ENCODE measurements around the gene NEK5. TPM values are rescaled to one million over a fixed set of nuclear protein-coding genes. Genes with fewer than 3 reads are reported as not detected.
"Not testable (repeated sequence)": the region's sequence is repeated elsewhere in the genome, so short reads cannot be mapped to it uniquely, and the experiment has no call there.

The NEK5 gene
- total RNA-seq, 1 experiment from 2014 or later = not detected

DNA sequence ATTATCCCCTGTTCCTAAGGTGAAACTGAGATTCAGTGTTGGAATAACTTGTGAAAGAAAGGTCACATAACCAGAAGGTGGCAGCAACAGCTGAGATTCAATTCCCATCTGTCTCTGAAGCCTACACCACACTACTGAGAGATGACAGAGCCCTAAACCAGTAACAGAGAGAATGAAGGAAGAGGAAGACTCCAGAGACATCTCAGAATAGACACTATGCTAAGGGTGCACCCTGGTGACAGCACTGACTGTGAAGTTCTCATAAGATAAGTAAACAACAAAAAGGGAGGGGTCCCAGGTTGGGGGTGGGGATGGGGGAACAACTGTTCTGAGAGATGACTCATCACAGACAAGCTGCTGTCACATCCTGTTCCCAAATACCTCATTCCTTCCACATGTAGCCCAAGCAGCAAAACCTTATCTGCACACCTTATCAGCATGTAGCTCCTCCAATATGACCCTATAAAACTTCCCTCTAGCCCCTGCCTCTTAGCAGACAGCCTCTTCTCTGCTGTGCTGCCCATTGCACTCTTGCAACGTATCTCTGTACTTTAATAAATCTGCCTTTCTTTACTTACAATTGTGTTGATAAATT is 57.8 kb downstream of the NEK5 start:
- peaks cover 17% of the 10 kb centered on the region; the same call in 1 of the 2 replicates for H3K9me3 ChIP-seq (ENCODE audit: insufficient read depth, low read depth)
- no peak overlapping the region for H3K27ac ChIP-seq
- no peak overlapping the region for H2AFZ ChIP-seq
- no peak for DNase-seq
- no peak overlapping the region for H3K4me3 ChIP-seq
- no peaks in the 10 kb centered on the region for H4K20me1 ChIP-seq (ENCODE audit: insufficient read depth)
- no peaks in the 10 kb centered on the region for H3K27me3 ChIP-seq (ENCODE audit: insufficient read depth, low read depth)
- H3K4me2 ChIP-seq = no peak overlapping the region
- no peaks in the 10 kb centered on the region for H3K9me2 ChIP-seq (ENCODE audit: insufficient read depth)
- 0 out of 2 replicates have a peak, but pooled peaks cover 4% of the 10 kb centered on the region for H3K4me1 ChIP-seq (replicated peaks; ENCODE audit: insufficient read depth)
- no peaks in the 10 kb centered on the region for H3K36me3 ChIP-seq (ENCODE audit: low read depth)
- ChIA-PET CTCF (no interaction called here), POLR2A (ENCODE audit: unreplicated experiment) (no interaction called here)
- intact Hi-C loops (cut with micrococcal nuclease; ENCODE audit: unreplicated experiment) = loop anchor here (2.0 kb wide), 1 partner anchor 380 kb away; the partner anchor contains the start of gene VPS36
- TF ChIP-seq, protein P1, sequence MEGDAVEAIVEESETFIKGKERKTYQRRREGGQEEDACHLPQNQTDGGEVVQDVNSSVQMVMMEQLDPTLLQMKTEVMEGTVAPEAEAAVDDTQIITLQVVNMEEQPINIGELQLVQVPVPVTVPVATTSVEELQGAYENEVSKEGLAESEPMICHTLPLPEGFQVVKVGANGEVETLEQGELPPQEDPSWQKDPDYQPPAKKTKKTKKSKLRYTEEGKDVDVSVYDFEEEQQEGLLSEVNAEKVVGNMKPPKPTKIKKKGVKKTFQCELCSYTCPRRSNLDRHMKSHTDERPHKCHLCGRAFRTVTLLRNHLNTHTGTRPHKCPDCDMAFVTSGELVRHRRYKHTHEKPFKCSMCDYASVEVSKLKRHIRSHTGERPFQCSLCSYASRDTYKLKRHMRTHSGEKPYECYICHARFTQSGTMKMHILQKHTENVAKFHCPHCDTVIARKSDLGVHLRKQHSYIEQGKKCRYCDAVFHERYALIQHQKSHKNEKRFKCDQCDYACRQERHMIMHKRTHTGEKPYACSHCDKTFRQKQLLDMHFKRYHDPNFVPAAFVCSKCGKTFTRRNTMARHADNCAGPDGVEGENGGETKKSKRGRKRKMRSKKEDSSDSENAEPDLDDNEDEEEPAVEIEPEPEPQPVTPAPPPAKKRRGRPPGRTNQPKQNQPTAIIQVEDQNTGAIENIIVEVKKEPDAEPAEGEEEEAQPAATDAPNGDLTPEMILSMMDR (conservative IDR thresholded peaks at IDR 0.05) = peak; percentile 46; the same call in 1 of the 2 replicates
- TF ChIP-seq EZH2 (IDR thresholded peaks at IDR 0.05; ENCODE audit: low read depth) = no peak
- no peaks in the 10 kb centered on the region for H3F3A ChIP-seq (ENCODE audit: insufficient read depth, low read depth)
- BruUV-seq (replicated peaks) = no TSS peak
- H3K79me2 ChIP-seq (ENCODE audit: low read depth) = no peaks in the 10 kb centered on the region

DNA sequence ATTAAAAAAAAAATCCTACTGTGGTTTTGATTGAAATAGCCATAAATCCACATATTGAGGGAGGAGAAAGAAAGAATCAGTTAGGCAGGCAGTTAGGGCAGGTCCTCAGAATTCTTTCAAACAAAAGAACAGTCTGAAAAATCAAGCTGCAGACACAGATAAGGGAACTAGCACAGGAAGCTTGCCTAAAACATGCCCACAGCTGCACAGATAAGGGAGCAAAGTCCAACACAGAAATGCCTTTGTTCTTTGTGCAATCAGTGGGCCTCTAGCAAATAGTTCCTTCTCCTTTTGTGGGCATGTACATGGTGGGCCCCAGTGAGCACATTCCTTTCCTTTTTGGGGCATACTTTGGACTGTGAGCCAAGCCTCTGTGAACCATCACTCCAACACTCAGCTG is 61.6 kb downstream of the NEK5 start:
- no peak for DNase-seq
- Histone ChIP-seq H3K27me3 (ENCODE audit: insufficient read depth, low read depth) (no peaks in the 10 kb centered on the region), H3K4me3 (no peak overlapping the region), H3K4me1 (replicated peaks; ENCODE audit: insufficient read depth) (0 out of 2 replicates have a peak, but pooled peaks cover 4% of the 10 kb centered on the region), H3K4me2 (no peak overlapping the region), H3K79me2 (ENCODE audit: low read depth) (no peaks in the 10 kb centered on the region), H3K36me3 (ENCODE audit: low read depth) (no peaks in the 10 kb centered on the region), H4K20me1 (ENCODE audit: insufficient read depth) (no peaks in the 10 kb centered on the region), H3K9me3 (ENCODE audit: insufficient read depth, low read depth) (peaks cover 17% of the 10 kb centered on the region; the same call in 1 of the 2 replicates), H3K27ac (no peak overlapping the region), H3F3A (ENCODE audit: insufficient read depth, low read depth) (peaks cover 4% of the 10 kb centered on the region; the same call in 1 of the 2 replicates), H2AFZ (no peak overlapping the region), H3K9me2 (ENCODE audit: insufficient read depth) (no peaks in the 10 kb centered on the region)
- intact Hi-C loops (cut with micrococcal nuclease; ENCODE audit: unreplicated experiment) = no loop called here
- POLR2A ChIA-PET (ENCODE audit: unreplicated experiment) = no interaction called here
- CTCF ChIA-PET = no interaction called here
- TF ChIP-seq, protein P1 (conservative IDR thresholded peaks at IDR 0.05) = no peak
- no peak for TF ChIP-seq EZH2 (IDR thresholded peaks at IDR 0.05; ENCODE audit: low read depth)
- BruUV-seq (replicated peaks) = no TSS peak

DNA sequence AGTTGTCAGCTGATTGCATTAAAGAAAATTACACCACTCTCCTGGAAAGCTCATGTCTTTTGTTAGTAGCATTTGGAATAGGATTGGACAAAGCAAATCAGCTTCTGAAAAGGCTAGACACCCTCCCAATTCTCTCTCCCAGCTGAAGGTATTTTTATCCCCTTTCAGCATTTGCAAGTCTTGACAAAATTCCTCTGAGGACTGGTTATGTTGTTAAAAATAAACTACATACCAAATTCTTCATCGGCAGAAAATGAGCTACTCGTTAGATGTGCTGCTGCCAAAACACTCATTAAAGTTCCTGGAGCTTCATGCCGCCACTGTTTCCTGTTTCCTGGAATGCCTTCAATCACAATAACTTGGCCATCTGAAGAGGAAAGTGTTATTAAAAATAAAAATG is 67.3 kb downstream of the NEK5 start:
- H3K4me2 ChIP-seq = no peak overlapping the region
- H3K27me3 ChIP-seq (ENCODE audit: insufficient read depth, low read depth) = no peaks in the 10 kb centered on the region
- peaks cover 4% of the 10 kb centered on the region; the same call in 1 of the 2 replicates for H3F3A ChIP-seq (ENCODE audit: insufficient read depth, low read depth)
- ChIA-PET CTCF (no interaction called here), POLR2A (ENCODE audit: unreplicated experiment) (no interaction called here)
- no peak overlapping the region for H3K4me3 ChIP-seq
- H3K9me2 ChIP-seq (ENCODE audit: insufficient read depth) = no peaks in the 10 kb centered on the region
- DNase-seq = no peak
- peaks cover 4% of the 10 kb centered on the region; the same call in 1 of the 2 replicates for H3K9me3 ChIP-seq (ENCODE audit: insufficient read depth, low read depth)
- H3K79me2 ChIP-seq (ENCODE audit: low read depth) = no peaks in the 10 kb centered on the region
- H3K4me1 ChIP-seq (replicated peaks; ENCODE audit: insufficient read depth) = no peaks in the 10 kb centered on the region
- no peaks in the 10 kb centered on the region for H4K20me1 ChIP-seq (ENCODE audit: insufficient read depth)
- no peak for TF ChIP-seq EZH2 (IDR thresholded peaks at IDR 0.05; ENCODE audit: low read depth)
- TF ChIP-seq, protein P1 (conservative IDR thresholded peaks at IDR 0.05) = no peak
- H3K27ac ChIP-seq = no peak overlapping the region
- no peaks in the 10 kb centered on the region for H3K36me3 ChIP-seq (ENCODE audit: low read depth)
- no TSS peak for BruUV-seq (replicated peaks)
- 0 out of 2 replicates have a peak overlapping the region, but pooled peaks have one; percentile 54 for H2AFZ ChIP-seq
- intact Hi-C loops (cut with micrococcal nuclease; ENCODE audit: unreplicated experiment) = no loop called here

DNA sequence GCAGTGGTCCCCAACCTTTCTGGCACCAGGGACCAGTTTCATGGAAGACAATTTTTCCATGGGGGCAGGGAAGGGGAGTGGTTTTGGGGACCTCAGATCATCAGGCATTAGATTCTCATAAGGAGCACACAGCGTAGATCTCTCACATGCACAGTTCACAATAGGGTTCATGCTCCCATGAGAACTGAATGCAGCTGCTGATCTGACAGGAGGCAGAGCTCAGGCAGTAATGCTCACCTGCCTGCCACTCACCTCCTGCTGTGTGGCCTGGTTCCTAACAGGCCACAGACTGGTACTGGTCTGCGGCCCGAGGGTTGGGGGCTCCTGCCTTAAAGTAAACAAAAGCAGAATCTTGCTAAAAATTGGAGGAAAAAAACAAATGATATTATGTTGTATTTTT is 67.8 kb downstream of the NEK5 start:
- H3K27ac ChIP-seq; CTCF ChIA-PET; H3K4me1 ChIP-seq (replicated peaks; ENCODE audit: insufficient read depth); H3K9me3 ChIP-seq (ENCODE audit: insufficient read depth, low read depth); H3K79me2 ChIP-seq (ENCODE audit: low read depth); H3F3A ChIP-seq (ENCODE audit: insufficient read depth, low read depth); H3K4me3 ChIP-seq; H3K27me3 ChIP-seq (ENCODE audit: insufficient read depth, low read depth); POLR2A ChIA-PET (ENCODE audit: unreplicated experiment); H3K4me2 ChIP-seq; H3K9me2 ChIP-seq (ENCODE audit: insufficient read depth); H3K36me3 ChIP-seq (ENCODE audit: low read depth); intact Hi-C loops (cut with micrococcal nuclease; ENCODE audit: unreplicated experiment); H4K20me1 ChIP-seq (ENCODE audit: insufficient read depth); BruUV-seq (replicated peaks); DNase-seq; H2AFZ ChIP-seq: not testable (repeated sequence)
